ENCODE results near the gene CATSPER3.
"Not testable (repeated sequence)": the region's sequence is repeated elsewhere in the genome, so short reads cannot be mapped to it uniquely, and the experiment has no call there.

The CATSPER3 gene

GRCh38 chr5:134975078-134975715, 7.5 kb downstream of the CATSPER3 start:
- DNase-seq, result no peak

GRCh38 chr5:134975843-134976242, 8.1 kb downstream of the CATSPER3 start:
- DNase-seq, result no peak

- DNase-seq, result no peak
These were observed 9.1 kb downstream of the CATSPER3 start for GRCh38 chr5:134976841-134977240.

DNA sequence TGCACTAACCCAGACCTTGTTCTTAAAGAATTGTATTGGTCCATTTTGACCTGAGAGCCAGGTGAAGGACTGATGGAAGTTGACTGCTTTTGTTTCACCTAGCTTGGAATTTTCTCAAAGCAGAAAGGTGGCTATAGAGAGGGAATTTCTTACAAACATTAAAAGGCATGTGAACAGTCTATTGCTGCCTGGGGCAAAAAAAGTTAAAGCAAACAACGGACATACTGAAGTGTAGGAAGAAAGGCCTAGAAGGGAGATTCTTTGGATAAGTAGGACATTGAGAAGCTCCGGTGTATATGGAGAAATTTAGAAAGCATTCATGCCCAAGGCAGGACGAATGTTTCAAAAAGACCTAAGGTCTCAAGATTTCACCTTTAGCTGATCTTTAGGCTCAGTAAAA, 11.7 kb downstream of the CATSPER3 start:
- no peak for DNase-seq

- DNase-seq, result no peak
These were observed 14.5 kb downstream of the CATSPER3 start for GRCh38 chr5:134982230-134982629.

DNA sequence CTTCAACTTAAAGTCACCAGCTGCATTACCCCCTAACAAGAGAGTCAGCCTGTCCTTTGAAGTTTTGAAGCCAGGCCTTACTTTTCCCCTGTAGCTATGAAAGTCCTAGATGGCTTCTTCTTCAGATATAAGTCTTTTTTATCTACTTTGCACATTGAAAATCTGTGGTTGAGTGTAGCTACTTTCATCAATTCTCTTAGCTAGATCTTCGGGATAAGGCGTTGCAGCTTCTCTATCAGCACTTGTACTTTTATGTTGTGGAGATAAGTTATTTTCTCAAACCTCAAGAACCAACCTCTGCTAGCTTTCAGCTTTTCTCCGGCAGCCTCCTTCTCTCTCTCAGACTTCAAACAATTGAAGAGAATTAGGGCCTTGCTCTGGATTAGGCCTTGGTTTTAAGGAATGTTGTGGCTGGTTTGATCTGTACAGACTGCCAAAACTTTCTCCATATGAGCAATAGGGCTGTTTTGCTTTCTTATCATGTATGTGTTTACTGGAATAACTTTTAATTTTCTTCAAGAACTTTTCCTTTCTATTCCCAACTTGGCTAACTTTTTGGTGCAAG, 21.6 kb downstream of the CATSPER3 start:
- DNase-seq, result no peak

- DNase-seq, result not testable (repeated sequence)
These were observed 22.5 kb downstream of the CATSPER3 start for GRCh38 chr5:134990183-134990582.

GRCh38 chr5:134992148-134992547, 24.4 kb downstream of the CATSPER3 start:
- DNase-seq, result no peak

- no peak for DNase-seq
These were observed 25.5 kb downstream of the CATSPER3 start for GRCh38 chr5:134993161-134993560.

DNA sequence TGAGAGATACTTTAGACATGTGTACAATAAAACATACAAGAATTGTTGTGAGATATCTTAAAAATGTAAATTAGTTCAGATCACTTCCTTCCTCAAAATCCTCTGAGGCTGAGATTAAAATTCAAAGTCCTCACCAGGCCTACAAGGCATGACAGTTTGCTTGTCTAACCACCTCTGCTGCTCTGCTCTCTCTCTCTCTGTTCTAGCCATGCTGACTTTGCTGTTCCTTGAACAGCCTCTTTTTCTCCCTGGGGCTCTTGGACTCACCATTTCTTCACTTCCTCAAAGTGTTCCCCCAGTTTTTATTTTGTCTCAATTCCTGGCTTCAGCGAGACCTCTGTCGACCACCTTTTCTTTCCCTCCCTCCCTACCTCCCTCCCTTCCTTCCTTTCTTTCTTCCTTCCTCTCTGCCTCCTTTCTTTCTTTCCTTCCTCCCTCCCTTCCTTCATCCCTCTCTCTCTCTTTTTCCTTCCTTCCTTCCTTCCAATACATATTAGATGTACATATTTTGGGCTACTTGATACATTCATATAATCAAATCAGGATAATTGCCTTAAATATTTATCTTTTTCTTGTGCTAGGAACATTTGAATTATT, 27.0 kb downstream of the CATSPER3 start:
- no peak for DNase-seq

GRCh38 chr5:134995850-134996402, 28.2 kb downstream of the CATSPER3 start:
- no peak for DNase-seq

- no peak for DNase-seq
These were observed 29.3 kb downstream of the CATSPER3 start for GRCh38 chr5:134997015-134997414.

- not testable (repeated sequence) for DNase-seq
These were observed 30.4 kb downstream of the CATSPER3 start for GRCh38 chr5:134998068-134998467.

GRCh38 chr5:135004376-135004775, 36.7 kb downstream of the CATSPER3 start:
- no peak for DNase-seq

- no peak for DNase-seq
These were observed 37.4 kb downstream of the CATSPER3 start for GRCh38 chr5:135005076-135005475.

- no peak for DNase-seq
These were observed 39.6 kb downstream of the CATSPER3 start for GRCh38 chr5:135007305-135007704.

GRCh38 chr5:135007749-135008363, 40.1 kb downstream of the CATSPER3 start:
- no peak for DNase-seq

DNA sequence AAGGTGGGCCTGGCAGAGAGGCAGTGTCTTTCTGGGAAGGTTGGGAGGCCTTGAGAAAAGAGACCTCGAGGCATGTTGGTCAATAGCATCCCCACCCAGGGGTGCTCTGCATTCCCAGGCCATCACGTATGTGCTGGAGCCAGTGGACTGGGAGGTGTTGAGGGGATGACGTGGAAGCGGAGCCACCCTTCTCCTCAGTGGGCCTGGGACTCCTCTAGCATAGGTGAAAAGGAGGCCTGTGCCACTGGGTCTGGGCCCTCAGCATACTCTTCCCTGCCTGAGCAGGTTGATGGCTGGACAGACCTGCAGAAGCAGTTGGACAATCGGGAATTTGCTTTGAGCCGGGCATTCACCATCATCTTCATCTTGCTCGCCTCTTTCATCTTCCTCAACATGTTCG, 40.8 kb downstream of the CATSPER3 start:
- no peak for DNase-seq

DNA sequence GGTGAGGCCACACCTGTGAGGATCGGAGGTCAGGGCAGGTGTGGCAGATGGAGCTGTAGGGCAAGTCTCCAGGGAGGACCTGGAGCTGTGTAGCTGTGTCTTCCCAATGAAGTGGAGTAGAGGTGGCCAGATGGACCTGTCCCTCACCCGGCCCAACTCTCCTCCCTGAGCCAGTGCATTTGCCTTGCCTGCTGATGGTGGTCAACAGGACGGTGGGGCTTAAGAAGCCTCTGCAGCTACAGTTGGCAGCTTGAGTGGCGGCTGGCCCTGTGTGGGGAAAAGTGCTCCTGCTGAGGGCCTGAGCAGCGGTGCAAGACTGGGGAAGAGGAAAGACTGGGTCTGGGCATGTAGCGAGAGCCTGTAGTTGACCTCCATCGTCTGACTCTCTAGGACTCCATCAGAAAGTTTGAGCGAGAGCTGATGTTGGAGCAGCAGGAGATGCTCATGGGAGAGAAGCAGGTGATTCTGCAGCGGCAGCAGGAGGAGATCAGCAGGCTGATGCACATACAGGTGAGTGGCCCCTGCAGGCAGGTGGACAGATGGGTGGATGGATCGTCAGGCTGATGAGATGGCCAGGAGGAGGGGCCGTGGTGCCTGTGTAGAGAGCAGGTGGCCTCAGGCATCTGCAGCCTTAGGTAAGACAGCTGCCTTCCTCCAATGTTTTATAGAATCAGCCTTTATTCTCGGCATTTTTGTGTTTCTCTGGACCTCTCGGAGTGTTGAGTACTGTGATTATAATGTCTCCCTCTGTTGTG, 41.5 kb downstream of the CATSPER3 start:
- no peak for DNase-seq

DNA sequence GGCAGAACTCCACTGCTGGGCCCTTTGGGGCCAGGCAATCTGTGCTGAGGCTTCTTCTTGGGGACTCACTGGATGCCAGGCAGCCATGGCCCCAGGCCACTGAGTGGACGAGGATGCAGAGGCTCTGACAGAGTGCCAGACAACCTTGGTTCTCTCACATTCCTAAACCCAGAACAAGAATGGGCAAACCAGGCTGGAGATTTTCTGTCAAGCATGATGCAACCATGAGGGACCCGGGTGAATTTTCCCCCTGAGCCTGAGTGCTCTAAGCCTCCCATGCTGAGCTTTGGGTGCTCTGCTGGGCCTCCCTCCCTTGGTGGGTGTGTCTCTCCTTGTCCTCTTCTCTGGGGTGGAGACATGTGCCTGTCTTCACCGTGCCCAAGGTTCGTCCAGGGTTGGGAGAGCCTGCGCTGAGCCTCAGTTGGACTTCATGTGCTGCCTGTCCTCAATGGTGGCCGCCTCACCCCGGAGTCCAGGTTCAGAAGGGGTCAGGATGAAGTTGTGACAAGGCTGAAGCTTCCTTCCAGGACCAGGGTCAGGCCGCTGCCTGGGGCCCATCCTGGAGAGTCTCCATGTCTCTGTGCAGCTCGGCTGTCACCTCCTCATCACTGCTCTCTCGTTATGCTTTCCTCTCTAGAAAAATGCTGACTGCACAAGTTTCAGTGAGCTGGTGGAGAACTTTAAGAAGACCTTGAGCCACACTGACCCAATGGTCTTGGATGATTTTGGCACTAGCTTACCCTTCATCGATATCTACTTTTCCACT, 42.2 kb downstream of the CATSPER3 start:
- no peak for DNase-seq

DNA sequence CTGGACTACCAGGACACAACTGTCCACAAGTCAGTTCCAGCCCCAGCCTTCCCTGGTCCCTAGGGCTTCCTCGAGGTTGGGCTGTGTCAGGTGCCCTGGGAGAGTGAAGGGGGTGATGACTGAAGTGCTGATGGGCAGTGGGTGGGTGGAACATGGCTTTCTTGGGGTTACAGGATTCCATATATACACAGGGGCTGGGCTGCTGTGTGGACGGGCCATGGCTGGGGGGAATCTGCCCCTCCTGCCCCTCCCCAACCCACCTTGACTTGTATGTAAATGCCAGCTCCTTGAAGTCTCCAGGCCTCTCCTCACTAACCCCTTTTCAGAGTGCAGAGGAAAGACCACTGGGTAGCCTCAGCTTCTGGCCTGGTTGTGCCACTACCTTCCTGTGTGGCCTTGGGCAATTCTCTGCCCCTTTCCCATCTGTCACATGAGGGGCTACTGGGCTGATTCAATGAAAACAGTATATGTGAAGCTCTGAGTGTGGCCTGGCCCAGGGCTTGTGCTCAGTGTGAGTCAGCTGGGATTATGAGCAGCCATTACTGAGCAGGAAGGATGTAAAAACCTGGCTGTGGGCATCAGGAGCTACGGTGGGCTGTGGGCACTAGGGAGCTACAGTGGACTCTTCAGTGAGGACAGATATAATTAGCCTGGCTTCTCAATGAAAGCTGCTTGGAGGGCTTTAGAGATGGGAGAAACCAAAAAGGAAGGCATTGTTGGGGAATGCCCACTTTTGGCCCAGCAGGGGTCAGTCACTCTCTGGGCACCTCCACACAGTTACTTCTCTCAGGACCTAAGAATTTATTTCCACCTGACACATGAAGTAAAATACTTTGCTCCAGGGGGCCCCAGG, 43.0 kb downstream of the CATSPER3 start:
- no peak for DNase-seq
